B cell (primary cell): Measurements from ENCODE around the gene GPR137B.

Experiments
- EZH2 ChIP-seq: IDR thresholded peaks from 2 replicates; pipeline ENCODE4 v1.6.1; 2012; ENCODE audit warnings: borderline replicate concordance, low read depth, mild to moderate bottlenecking, moderate library complexity, low read length; ENCODE audit not compliant: insufficient read depth, poor library complexity, severe bottlenecking
- TF ChIP-seq, protein P1 (sequence below): fragments of 200-600 bp; IDR thresholded peaks from one replicate; pipeline ENCODE4 v1.8.0; 2022; ENCODE audit warnings: antibody characterized with exemption, mild to moderate bottlenecking

DNA sequence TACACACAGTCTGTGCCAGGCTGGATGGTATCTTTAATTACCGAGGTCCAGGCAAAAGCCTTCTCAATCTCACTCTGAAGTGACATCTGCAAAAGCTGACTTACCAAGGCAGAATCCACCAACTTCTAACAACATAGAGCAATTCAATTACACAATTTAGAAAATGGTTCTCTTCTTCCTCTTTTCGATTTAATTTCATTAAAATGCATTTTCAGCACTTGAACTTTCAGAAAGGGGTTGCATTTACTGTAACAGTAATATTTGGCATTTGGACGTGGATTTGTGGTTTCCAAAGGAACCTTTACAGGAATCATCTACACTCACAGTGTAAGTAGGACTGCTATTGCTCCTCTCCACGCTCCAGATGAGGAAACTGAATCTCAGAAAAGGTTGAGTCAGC lies 86.1 kb downstream of the GPR137B start:
- TF ChIP-seq, protein P1, sequence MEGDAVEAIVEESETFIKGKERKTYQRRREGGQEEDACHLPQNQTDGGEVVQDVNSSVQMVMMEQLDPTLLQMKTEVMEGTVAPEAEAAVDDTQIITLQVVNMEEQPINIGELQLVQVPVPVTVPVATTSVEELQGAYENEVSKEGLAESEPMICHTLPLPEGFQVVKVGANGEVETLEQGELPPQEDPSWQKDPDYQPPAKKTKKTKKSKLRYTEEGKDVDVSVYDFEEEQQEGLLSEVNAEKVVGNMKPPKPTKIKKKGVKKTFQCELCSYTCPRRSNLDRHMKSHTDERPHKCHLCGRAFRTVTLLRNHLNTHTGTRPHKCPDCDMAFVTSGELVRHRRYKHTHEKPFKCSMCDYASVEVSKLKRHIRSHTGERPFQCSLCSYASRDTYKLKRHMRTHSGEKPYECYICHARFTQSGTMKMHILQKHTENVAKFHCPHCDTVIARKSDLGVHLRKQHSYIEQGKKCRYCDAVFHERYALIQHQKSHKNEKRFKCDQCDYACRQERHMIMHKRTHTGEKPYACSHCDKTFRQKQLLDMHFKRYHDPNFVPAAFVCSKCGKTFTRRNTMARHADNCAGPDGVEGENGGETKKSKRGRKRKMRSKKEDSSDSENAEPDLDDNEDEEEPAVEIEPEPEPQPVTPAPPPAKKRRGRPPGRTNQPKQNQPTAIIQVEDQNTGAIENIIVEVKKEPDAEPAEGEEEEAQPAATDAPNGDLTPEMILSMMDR = no peak
- no peak for TF ChIP-seq EZH2
